GM18520 (cell line): Measurements from ENCODE around the gene IBA57.
"Not testable (repeated sequence)": the region's sequence is repeated elsewhere in the genome, so short reads cannot be mapped to it uniquely, and the experiment has no call there.

Experiments used
- ATAC-seq: cut with Tn5 transposase; IDR thresholded peaks from one replicate; pipeline ENCODE4 v1.9.1; 2021; ENCODE audit not compliant: unreplicated experiment

Gene IBA57

DNA sequence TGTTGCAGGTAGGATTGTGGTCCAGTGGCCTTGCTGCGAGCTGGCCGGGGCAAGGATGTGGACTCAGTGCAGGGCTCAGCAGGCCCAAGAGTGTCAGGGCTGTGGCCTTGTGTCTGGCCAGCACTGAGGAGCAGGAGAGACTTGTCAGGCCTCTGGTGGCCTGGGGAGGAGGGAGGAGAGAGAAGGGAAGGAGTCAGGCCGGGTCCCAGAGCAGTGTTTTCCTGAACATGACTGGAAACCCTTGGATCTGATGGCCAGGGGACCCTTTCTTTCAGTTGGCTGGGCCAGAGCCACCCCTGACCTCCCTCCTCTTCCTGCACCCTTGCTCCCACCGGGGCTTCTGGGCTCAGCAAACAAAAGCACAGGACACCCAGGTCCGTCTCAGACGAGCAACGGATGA is 5.1 kb downstream of the IBA57 start:
- ATAC-seq = no peak

DNA sequence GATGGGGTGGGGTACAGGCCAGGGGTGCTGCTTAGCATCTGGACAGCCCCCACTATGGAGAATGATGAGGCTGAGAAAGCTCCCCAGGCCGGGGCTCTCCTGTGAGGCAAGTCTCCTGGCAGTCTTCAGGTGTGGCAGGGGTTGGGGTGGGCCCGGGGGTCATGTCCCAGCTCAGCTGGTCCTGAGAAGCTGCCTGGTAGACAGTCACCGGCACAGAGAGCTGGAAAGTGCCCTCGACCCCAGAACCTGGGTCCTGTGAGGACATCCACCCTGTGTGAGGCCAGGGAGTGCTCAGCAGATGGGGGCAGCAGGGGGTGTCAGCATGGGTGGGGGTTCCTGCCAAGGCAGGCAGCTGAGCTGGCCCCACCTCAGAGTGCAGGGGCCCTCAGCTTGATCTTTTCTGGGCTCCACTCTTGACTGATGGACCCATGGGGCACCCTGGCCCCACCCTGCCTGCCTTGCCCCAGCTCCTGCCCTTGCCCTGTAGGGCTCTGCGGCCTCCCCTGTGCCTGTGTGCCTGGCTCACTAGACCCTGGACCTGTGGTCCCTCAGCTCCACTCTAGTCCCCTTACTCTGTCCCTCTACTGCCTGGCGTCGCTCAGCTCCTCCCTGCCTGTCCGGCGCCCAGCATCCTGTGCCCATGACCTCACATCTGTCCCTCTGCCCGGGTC is 5.8 kb downstream of the IBA57 start:
- no peak for ATAC-seq

DNA sequence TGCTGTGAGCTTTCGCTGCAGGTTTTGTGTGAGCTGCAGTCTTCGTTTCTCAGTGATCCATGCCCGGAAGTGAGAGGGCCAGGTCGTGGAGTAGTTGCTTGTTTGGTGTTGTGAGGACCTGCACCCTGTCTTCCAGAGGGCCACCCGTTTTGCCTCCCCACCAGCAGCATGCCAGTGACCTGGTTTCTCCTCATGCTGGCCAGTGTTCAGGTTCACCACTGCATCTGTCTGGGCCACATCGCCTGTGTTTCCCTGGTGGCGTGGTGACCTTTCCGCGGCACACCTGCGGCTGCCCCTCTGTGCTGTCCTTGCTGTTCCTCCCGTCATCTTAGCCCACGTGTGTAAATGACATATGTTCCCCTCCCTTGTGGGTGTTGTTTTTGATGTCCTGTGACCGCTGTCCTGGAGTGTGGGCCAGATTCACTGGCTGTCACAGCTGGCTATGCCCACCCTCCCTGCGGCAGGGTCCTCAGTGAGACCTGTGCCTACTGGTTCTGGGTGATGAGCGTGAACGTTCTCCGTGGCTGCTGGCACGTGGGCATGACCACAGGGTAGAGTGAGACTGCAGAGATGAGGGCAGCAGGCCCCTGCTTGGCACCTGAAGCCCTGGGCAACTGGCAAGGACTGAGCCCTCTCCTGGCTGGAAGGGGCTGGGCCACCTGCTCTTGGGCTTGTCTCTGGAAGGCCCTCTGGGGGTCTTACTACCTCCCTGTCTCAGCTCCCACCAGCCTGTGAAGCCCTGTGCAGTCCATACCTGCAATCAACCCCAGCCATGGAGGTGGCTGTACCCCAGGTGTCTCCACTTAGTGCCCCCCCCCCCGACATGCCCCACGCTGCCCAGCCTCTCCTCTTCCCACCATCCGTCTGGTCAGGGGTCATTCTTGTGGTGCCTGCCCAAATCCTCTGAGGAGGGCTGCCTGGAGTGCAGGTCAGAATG is 7.3 kb downstream of the IBA57 start:
- no peak for ATAC-seq

DNA sequence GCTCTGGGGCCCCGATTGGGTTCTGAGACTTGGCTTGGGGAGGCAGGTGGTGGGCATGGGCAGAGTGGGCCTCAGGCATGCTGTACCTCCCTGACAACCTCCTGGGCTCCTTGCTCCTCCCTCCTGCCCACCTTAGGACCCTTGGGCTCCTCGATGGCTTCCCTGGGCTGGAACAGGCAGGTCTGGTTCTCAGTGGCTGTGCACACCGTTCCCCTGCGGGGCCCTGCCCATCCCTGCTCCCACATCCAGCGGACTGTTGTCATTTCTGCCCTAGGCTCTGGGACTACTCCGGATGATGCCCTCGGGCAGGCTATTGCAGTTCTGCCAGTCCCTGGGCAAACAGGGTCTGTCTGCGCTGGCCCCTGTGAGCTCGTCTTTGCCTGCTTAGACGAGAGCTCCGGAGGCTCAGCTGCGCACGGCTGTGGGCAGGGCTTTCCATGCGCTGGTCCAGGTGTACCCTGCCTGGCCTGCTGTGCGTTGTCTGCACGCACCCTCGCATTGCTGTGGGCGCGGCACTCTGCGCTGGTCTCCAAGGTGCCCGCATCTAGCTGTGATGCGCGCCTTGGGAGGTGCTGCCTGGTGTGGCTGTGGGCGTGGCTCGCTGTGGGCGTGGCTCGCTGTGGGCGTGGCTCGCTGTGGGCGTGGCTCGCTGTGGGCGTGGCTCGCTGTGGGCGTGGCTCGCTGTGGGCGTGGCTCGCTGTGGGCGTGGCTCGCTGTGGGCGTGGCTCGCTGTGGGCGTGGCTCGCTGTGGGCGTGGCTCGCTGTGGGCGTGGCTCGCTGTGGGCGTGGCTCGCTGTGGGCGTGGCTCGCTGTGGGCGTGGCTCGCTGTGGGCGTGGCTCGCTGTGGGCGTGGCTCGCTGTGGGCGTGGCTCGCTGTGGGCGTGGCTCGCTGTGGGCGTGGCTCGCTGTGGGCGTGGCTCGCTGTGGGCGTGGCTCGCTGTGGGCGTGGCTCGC is 8.2 kb downstream of the IBA57 start:
- ATAC-seq = not testable (repeated sequence)

DNA sequence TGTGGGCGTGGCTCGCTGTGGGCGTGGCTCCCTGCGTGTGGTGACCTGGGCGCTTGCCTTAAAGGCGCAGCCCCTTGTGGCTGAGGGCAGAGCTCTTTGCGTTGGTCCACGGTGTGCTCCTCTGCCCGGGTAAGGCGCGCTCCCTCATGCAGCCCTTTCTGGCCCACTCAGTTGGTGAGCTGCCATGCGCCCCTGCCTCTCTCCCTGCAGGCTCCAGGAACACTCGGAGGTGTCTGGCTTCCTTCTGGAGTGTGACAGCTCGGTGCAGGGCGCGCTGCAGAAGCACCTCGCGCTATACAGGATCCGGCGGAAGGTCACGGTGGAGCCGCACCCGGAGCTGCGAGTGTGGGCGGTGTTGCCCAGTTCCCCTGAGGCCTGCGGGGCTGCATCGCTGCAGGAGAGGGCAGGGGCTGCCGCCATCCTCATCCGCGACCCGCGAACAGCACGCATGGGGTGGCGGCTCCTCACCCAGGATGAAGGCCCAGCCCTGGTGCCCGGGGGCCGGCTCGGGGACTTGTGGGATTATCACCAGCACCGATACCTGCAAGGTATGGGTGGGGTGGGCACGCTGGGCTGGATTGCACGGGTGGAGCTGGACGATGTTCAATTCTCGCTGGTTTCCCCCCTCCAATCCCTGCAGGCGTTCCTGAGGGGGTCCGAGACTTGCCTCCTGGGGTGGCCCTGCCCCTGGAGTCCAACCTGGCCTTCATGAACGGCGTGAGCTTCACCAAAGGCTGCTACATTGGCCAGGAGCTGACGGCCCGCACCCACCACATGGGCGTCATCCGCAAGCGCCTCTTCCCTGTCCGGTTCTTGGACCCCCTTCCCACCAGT is 9.1 kb downstream of the IBA57 start:
- ATAC-seq = no peak

DNA sequence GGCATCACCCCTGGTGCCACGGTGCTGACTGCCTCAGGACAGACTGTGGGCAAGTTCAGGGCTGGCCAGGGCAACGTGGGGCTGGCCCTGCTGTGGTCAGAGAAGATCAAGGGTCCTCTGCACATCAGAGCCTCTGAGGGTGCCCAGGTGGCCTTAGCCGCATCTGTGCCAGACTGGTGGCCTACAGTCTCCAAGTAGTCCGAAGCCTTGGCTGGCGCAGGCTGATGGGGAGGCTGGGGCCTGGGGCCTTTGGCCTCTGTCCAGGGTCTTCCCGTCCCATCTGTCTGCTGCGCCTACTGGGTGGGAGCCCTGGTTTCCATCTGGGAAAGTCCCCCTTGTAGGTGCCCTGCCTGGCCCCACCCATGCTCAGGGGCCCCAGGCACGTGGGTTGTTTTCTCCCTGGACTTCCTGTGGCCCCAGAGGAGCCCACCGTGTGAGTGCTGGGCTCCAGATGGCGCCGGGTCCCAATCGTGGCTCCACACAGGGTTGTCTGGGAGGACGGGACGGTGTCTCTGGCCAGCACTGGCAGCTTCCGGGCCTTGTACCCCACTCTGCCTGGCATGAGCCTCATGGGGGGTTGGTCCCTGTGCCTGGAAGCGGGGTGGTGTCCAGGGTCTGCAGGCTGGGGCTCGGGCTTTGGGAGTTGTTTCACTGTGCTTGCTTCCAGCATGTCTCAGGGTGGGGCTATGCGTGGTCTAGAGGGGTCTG is 9.9 kb downstream of the IBA57 start:
- ATAC-seq = no peak

DNA sequence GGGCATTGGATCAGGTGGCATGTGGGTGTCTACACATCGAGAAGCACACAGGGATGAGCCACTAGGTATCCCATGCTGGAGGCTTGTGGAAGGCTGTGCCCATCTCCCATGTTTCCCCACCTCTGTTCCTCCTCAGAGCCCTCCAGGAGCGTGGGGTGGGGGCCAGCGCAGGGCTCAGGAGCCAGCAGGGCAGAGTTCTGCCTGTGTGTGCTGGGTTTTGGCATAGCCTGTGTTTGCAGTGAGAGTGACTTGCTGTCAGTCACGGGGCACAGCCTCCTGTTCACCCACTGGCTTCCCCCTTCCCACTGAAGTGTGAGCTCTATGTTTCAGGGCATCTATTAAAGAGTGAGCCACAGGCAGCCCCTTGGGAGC is 10.4 kb downstream of the IBA57 start:
- no peak for ATAC-seq

DNA sequence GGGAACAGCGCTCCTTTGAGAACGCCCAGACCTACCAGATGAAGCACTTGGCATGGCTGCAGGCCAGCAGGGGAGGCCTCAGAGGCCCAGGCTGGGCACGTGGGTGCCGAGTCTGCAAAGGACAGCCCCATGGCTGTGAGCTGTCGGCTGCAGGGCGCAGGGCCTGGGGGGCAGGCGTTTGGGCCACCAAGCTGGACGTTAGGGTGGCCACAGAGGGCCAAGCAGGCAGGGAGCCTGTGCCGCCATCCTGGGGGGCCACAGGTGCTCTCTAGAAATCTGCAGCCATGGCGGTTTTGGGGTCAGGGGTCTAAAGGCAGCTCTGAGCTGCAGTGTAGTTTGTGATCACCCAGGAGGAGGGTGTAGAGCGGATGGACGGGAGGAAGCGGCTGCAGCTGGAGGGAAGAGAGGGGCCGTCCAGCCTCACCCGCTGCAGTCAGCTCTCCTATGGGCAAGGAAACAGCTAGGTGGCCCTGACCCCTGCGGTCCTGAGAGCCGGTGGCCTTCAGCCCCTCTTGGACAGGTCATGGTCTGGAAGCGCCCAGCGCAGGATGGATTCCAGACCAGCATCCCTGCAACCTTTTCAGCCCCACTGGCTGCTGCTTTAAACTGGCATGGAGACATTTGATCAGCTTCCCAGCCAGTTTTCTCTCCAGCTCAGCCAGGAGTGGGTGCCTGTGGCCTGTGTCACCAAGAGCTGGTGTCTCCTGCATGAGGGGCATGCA is 11.0 kb downstream of the IBA57 start:
- ATAC-seq = no peak

DNA sequence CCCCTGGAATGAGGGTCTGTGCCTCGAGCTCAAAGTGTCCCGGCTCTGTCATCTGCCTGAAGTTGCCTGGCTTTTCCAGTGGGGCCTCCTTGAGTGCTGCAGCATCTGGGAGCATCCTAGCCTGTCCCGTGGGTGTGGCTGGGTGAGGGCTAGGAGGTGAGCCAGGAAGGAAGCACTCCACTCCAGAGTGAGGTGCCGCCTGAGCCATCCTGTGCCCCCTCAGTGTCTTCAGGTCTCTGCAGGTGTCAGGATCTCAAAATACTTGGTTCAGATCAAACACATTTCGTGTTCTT is 11.5 kb downstream of the IBA57 start:
- no peak for ATAC-seq

DNA sequence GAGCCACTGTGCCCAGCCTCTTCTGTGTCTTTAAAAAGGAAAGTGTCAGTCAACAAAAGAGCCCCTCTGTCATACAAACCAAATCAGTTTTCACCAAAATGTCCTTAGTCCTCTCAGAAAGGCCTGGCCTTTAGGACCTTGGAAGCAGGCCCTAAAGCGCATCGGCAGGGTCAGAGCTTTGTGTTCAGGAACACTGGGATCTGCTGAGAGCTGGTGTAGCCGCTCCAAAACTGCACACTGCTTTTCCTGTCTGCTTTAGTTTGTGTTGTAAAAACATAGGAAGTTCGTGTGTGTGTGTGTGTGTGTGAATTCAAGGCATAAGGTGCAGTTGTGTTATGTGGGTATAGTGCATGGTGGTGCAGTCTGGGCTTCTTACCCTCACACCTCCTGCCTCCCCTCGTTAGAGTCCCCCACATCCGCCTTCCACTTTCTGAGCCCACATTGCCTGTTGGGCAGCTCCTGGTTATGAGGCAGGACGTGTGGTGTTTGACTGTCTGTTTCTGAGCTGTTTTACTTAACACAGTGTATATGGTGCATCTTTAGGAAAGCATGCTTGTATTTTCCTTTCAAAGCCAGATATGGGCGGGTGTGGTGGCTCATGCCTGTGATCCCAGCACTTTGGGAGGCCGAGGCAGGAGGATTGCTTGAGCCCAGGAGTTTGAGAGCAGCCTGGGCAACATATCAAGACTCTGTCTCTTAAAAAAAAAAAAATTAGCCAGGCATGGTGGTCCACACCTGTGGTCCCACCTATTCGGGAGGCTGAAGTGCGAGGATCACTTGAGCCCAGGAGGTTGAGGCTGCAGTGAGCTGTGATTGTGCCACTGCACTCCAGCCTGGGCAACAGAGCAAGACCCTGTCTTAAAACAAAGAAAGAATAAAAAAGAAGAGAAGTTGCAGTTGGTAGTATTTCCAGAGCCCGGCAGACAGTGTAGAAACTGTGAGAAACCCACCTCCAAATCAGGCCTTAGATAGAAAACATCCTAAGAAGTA is 12.4 kb downstream of the IBA57 start:
- no peak for ATAC-seq

DNA sequence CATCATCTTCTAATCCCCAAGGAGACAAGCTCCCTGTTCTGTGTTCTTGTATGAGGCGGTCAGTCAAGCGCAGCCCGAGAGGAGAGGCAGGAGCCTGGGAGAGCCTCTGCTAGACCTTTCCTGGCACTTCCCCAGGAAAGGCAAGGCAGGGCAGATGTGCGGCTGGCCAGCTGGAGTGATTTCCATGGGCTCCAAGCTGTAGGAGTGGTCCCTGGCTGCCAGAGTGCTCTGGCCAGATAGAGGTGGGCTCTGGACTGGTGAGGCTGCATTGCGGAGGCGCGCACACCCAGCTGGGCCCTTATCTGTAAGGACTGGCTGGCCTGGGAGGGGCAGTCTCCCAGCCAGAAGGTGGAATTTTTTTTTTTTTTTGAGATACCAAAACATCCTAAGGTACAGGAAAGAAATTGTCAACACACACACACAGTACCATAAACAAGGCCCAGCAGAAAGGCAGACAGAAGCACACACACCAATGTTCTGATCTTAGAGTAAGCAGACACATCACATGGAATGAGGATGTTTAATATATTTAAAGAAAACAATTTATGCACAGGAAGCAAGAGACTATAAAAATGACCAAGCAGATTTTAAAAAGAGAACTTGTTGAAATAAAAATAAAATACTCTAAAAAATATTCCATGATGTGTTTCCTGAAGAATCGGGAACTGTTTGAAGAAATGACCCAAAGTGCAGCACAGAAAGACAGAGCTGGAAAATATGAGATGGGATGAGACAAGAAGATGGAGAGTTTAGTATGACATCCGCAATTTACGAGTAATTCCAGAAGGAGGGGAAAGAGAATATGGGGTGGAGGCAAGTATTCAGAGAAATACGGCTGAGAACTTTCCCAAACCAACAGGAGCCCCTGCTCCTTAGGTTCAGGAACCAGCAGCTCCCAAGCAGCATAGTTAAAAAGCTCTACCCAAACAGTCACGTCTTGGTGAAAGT is 13.4 kb downstream of the IBA57 start:
- no peak for ATAC-seq

DNA sequence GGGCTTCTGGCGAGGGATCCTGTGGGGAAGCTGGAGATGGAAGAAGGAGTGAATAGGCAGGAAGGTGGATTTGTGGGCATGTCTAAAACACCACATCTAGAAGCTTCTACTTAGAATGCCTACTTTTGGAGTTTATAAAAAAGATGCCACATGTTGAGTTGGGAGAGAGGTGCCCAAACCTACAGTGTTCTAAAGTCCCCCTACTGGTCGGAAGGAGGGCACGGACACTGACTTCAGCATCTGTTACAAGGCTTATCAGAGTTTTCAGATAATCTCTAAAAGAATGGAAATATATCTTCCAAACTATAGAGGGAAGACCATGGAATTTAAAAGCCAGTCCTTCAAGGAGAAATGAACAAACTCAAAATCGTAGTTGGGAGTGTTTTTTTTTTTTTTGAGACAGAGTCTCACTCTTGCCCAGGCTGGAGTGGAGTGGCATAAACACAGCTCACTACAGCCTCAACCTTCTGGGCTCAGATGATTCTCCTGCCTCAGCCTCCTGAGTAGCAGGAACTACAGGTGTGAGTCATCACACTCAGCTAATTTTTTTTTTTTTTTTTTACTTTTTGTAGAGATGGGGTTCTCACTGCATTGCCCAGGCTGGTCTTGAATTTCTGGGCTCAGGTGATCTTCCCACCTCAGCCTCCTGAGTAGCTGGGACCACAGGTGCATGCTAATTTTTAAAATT is 14.8 kb downstream of the IBA57 start:
- no peak for ATAC-seq

DNA sequence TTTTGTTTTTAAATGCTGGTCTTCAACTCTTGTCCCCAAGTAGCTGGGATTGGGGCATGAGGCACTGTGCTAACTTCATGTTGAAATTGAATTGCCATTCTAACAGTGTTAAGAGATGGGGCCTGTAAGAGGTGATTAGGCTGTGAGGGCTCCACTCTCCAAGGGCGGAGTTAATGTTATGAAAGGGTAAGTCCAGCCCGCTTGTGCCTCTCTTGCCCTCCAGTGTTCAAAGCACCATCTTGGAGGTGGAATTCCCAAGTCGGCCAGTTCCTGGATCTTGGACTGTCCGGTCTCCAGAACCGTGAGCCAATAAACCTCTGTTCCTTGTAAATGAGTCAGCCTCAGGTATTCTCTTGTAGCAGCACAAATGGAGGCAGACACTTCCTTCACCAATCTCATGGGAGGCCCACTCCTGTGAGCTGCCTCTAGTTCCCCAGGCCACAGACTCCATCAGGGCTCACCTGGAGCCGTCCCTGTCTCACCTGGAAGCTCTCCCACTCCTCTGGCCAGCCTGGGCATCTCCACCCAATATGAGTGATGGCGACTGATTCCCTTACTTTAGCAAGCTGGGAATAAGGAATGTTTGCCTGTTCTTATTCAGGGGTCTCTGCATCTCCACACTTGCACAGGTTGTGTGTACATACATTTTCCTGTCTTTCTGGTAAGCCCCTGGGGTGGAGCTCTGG is 15.5 kb downstream of the IBA57 start:
- ATAC-seq = no peak

DNA sequence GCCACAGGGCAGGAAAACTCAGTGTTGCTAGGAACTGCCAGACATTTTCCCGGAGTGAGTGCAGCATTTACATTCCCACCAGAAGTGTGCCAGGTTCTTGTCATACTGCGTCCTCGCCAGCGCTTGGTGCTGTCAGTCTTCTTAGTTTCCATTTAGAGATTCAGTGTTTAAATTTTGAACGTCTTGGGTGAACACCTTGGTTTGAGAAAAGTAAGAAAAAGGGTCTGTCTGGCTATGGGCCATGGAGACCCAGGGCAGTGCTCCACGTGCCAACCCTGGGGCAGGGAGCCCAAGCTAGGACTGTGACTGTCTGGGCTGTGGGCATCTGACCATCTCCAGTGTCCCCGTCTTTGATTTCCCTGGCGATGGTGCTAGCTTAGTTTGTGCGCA is 16.0 kb downstream of the IBA57 start:
- no peak for ATAC-seq

DNA sequence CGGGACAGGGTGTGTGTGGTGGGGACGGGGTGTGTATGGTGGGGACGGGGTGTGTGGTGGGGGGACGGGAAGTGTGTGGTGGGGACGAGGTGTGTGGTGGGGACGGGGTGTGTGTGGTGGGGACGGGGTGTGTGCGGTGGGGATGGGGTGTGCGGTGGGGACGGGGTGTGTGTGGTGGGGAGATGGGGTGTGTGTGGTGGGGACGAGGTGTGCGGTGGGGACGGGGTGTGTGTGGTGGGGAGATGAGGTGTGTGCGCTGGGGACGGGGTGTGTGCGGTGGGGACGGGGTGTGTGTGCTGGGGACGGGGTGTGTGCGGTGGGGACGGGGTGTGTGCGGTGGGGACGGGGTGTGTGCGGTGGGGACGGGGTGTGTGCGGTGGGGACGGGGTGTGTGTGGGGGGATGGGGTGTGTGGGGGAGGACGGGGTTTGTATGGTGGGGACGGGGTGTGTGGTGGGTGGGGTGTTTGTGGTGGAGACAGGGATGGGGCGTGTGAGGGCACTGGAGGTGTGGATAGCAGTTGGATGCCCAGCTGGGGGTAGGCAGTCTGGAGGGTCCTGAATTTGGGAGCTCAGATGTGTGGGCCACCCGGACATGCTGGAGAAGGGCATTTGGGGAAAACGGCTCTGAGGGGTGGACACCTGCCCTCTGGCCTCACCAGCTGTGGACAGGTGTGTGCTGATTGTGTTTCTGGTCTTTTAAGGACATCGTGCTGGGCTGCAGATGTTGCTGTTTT is 16.9 kb downstream of the IBA57 start:
- no peak for ATAC-seq
